Hepatocyte (in vitro differentiated cells): ENCODE results near the gene URI1. TPM values are rescaled to one million over a fixed set of nuclear protein-coding genes. Genes with fewer than 3 reads are reported as not detected.

Experiments
- DNase-seq: peaks from one replicate; pipeline ENCODE4 v3.0.0-alpha.2; 2016; ENCODE audit warnings: low spot score
- H2AFZ ChIP-seq: fragments of 200-600 bp; sonication (generic); 2 replicates; pipeline ENCODE4 v1.6.0; 2016; ENCODE audit warnings: antibody characterized with exemption, mild to moderate bottlenecking
- H3K27ac ChIP-seq: fragments of 200-600 bp; sonication (generic); 2 replicates; pipeline ENCODE4 v1.5.1; 2016; ENCODE audit warnings: mild to moderate bottlenecking
- H3K27me3 ChIP-seq: fragments of 200-600 bp; sonication (generic); 2 replicates; pipeline ENCODE4 v1.6.1; 2016
- H3K36me3 ChIP-seq: fragments of 200-600 bp; sonication (generic); replicated peaks from 2 replicates; pipeline ENCODE4 v1.5.1; 2016; ENCODE audit warnings: low read depth; ENCODE audit not compliant: insufficient read depth
- H3K4me1 ChIP-seq: fragments of 200-600 bp; sonication (generic); 2 replicates; pipeline ENCODE4 v1.5.1; 2016; ENCODE audit warnings: mild to moderate bottlenecking, moderate library complexity; ENCODE audit not compliant: insufficient read depth
- H3K4me2 ChIP-seq: fragments of 200-600 bp; sonication (generic); 2 replicates; pipeline ENCODE4 v1.6.0; 2016
- H3K4me3 ChIP-seq: fragments of 200-600 bp; sonication (generic); 2 replicates; pipeline ENCODE4 v1.5.1; 2016; ENCODE audit warnings: mild to moderate bottlenecking
- H3K79me2 ChIP-seq: fragments of 200-600 bp; sonication (generic); 2 replicates; pipeline ENCODE4 v1.6.0; 2017; ENCODE audit warnings: mild to moderate bottlenecking
- H3K9me2 ChIP-seq: fragments of 200-600 bp; sonication (generic); replicated peaks from 2 replicates; pipeline ENCODE4 v1.6.0; 2017; ENCODE audit warnings: mild to moderate bottlenecking; ENCODE audit not compliant: insufficient read depth
- H3K9me3 ChIP-seq: fragments of 200-600 bp; sonication (generic); 2 replicates; pipeline ENCODE4 v1.5.1; 2016; ENCODE audit warnings: low read depth, mild to moderate bottlenecking
- H4K20me1 ChIP-seq: fragments of 200-600 bp; sonication (generic); 2 replicates; pipeline ENCODE4 v1.6.0; 2016; ENCODE audit warnings: mild to moderate bottlenecking; ENCODE audit not compliant: insufficient read depth, poor library complexity, severe bottlenecking
- EZH2 ChIP-seq: fragments of 200-600 bp; sonication (generic); IDR thresholded peaks from 2 replicates; pipeline ENCODE4 v1.6.1; 2016; ENCODE audit warnings: antibody characterized with exemption, mild to moderate bottlenecking, borderline replicate concordance
- EZH2phosphoT487 ChIP-seq: fragments of 200-600 bp; sonication (generic); IDR thresholded peaks from one replicate; pipeline ENCODE4 v1.6.1; 2018; ENCODE audit warnings: antibody characterized with exemption, mild to moderate bottlenecking, low read depth, moderate library complexity; ENCODE audit not compliant: unreplicated experiment, severe bottlenecking
- WGBS: methylation state at CpG from one replicate; pipeline ENCODE4 v1.1.6; 2016; ENCODE audit warnings: low lambda C conversion rate; ENCODE audit errors: missing lambda C conversion rate; 5-methylcytosine and 5-hydroxymethylcytosine counted together
- polyA plus RNA-seq: library from polyadenylated mRNA; unstranded; fragments of >200 nt; fragmentation: Nextera tagmentation; extraction: Ambion mirVana; gene quantifications from 2 replicates; pipeline ENCODE4 v1.2.1, GENCODE V29; 2016
- total RNA-seq: library from RNA; depleted of rRNA; stranded (reverse); fragments of >200 nt; gene quantifications from 2 replicates; pipeline ENCODE4 v1.2.3, GENCODE V29; 2014
- TF ChIP-seq, protein P1 (sequence below): fragments of 200-600 bp; sonication (generic); IDR thresholded peaks from 2 replicates; pipeline ENCODE4 v1.5.1; 2016; ENCODE audit warnings: antibody characterized with exemption, mild to moderate bottlenecking; ENCODE audit not compliant: poor library complexity

The URI1 gene
- total and polyA plus RNA-seq, 2 experiments from 2014 or later: 50.0 to 66.7 TPM

- Histone ChIP-seq H3K27ac (no peak overlapping the region), H3K27me3 (no peaks in the 10 kb centered on the region), H4K20me1 (no peaks in the 10 kb centered on the region), H3K9me3 (no peaks in the 10 kb centered on the region), H3K9me2 (no peaks in the 10 kb centered on the region), H3K79me2 (peaks cover 23% of the 10 kb centered on the region), H3K4me2 (no peak overlapping the region), H2AFZ (no peak overlapping the region), H3K4me3 (no peak overlapping the region), H3K36me3 (peaks cover 5% of the 10 kb centered on the region), H3K4me1 (no peaks in the 10 kb centered on the region)
- no peak for DNase-seq
- WGBS: 99% methylated on average over 10 of the region's 10 CpGs
- TF ChIP-seq, protein P1, sequence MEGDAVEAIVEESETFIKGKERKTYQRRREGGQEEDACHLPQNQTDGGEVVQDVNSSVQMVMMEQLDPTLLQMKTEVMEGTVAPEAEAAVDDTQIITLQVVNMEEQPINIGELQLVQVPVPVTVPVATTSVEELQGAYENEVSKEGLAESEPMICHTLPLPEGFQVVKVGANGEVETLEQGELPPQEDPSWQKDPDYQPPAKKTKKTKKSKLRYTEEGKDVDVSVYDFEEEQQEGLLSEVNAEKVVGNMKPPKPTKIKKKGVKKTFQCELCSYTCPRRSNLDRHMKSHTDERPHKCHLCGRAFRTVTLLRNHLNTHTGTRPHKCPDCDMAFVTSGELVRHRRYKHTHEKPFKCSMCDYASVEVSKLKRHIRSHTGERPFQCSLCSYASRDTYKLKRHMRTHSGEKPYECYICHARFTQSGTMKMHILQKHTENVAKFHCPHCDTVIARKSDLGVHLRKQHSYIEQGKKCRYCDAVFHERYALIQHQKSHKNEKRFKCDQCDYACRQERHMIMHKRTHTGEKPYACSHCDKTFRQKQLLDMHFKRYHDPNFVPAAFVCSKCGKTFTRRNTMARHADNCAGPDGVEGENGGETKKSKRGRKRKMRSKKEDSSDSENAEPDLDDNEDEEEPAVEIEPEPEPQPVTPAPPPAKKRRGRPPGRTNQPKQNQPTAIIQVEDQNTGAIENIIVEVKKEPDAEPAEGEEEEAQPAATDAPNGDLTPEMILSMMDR: no peak
- TF ChIP-seq EZH2 (no peak), EZH2phosphoT487 (no peak)
These were observed 67.0 kb downstream of the URI1 start for GRCh38 chr19:30009013-30009412.

DNA sequence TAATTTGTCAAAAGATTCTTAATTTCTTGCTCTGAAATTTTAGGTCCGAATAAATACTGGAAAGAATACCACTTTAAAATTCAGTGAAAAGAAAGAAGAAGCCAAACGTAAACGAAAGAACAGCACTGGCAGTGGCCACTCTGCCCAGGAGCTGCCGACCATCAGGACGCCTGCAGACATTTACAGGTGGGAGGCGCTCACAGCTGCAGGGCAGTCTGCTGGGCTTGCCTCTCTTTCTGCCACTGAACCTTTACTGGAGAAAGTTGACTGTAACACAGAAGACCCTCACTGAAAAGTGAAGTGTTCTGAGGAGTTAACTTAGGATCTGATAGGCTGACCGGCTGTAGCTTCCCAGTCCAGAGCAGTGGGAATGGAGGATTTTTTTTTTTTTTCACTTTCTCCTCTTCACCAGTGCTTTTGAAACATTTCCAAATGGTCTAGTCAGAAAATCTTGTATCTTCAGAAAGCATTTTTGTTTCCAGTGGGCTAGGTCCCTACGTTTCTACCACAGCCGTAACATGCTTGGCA, 69.1 kb downstream of the URI1 start:
- H3K79me2 ChIP-seq: peaks cover 6% of the 10 kb centered on the region
- H3K4me2 ChIP-seq: no peak overlapping the region
- H3K9me3 ChIP-seq: no peaks in the 10 kb centered on the region
- no peak overlapping the region for H3K4me3 ChIP-seq
- no peak for DNase-seq
- H3K36me3 ChIP-seq: peaks cover 5% of the 10 kb centered on the region
- no peak for TF ChIP-seq EZH2
- no peak for TF ChIP-seq EZH2phosphoT487
- TF ChIP-seq, protein P1: no peak
- no peak overlapping the region for H2AFZ ChIP-seq
- 82% methylated on average over 9 of the region's 9 CpGs for WGBS
- no peaks in the 10 kb centered on the region for H4K20me1 ChIP-seq
- H3K9me2 ChIP-seq: no peaks in the 10 kb centered on the region
- no peak overlapping the region for H3K27ac ChIP-seq
- no peaks in the 10 kb centered on the region for H3K27me3 ChIP-seq
- H3K4me1 ChIP-seq: no peaks in the 10 kb centered on the region

DNA sequence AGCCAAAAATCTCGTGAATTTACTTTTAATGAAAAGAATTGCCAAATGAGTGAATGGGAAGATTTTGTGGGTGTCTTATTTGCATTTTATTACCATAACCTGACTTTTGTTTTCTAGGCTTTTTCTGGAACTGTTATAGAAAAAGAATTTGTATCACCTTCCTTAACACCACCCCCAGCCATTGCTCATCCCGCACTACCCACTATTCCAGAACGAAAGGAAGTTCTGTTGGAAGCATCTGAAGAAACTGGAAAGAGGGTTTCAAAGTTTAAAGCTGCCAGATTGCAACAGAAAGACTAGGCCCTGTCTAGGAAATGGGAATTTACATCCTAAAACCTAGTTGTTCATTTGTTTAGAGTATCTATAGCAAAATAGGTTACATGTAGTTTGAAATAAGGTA, 72.7 kb downstream of the URI1 start:
- H3K4me2 ChIP-seq: no peak overlapping the region
- H2AFZ ChIP-seq: no peak overlapping the region
- no peak overlapping the region for H3K27ac ChIP-seq
- DNase-seq: no peak
- no peaks in the 10 kb centered on the region for H3K79me2 ChIP-seq
- H3K4me1 ChIP-seq: no peaks in the 10 kb centered on the region
- TF ChIP-seq EZH2 (no peak), EZH2phosphoT487 (no peak)
- TF ChIP-seq, protein P1: no peak
- no peaks in the 10 kb centered on the region for H3K9me2 ChIP-seq
- WGBS: 97% methylated on average over 3 of the region's 3 CpGs
- no peaks in the 10 kb centered on the region for H3K36me3 ChIP-seq
- H3K4me3 ChIP-seq: no peak overlapping the region
- no peaks in the 10 kb centered on the region for H4K20me1 ChIP-seq
- H3K27me3 ChIP-seq: no peaks in the 10 kb centered on the region
- no peaks in the 10 kb centered on the region for H3K9me3 ChIP-seq

GRCh38 chr19:30017172-30017571, 75.1 kb downstream of the URI1 start:
- no peaks in the 10 kb centered on the region for H3K79me2 ChIP-seq
- no peaks in the 10 kb centered on the region for H4K20me1 ChIP-seq
- no peaks in the 10 kb centered on the region for H3K9me3 ChIP-seq
- no peak overlapping the region for H2AFZ ChIP-seq
- no peak overlapping the region for H3K27ac ChIP-seq
- H3K27me3 ChIP-seq: no peaks in the 10 kb centered on the region
- H3K9me2 ChIP-seq: no peaks in the 10 kb centered on the region
- no peaks in the 10 kb centered on the region for H3K4me1 ChIP-seq
- H3K4me2 ChIP-seq: no peak overlapping the region
- no peaks in the 10 kb centered on the region for H3K36me3 ChIP-seq
- TF ChIP-seq, protein P1: no peak
- TF ChIP-seq EZH2phosphoT487 (no peak), EZH2 (no peak)
- no peak overlapping the region for H3K4me3 ChIP-seq
- DNase-seq: no peak
